Measurements from ENCODE around the gene PDE4A.

PDE4A gene

GRCh38 chr19:10510301-10510802 lies 90.0 kb downstream of the PDE4A start:
- peak in 1 of 2 experiments; percentile 58 for DNase-seq (ENCODE audit: low read depth in 2 of 2)

- DNase-seq (ENCODE audit: low read depth in 2 of 2) = no peak
Observed at GRCh38 chr19:10513223-10513622, 92.9 kb downstream of the PDE4A start.

GRCh38 chr19:10514211-10515145 lies 94.1 kb downstream of the PDE4A start:
- no peak for DNase-seq (ENCODE audit: low read depth in 2 of 2)

GRCh38 chr19:10516064-10516385 lies 95.7 kb downstream of the PDE4A start:
- no peak for DNase-seq (ENCODE audit: low read depth in 2 of 2)

- DNase-seq (ENCODE audit: low read depth in 2 of 2) = no peak
Observed at GRCh38 chr19:10516671-10517286, 96.4 kb downstream of the PDE4A start.

- DNase-seq (ENCODE audit: low read depth in 2 of 2) = no peak
Observed at GRCh38 chr19:10517361-10517759, 97.0 kb downstream of the PDE4A start, which contains the start of gene S1PR5. TSS of gene S1PR5 (minus strand) at chr19:10517447. CDS start at chr19:10515011, 2,436 bp downstream.

- DNase-seq (ENCODE audit: low read depth in 2 of 2) = no peak
Observed at GRCh38 chr19:10517760-10518443, 97.6 kb downstream of the PDE4A start.

- no peak for DNase-seq (ENCODE audit: low read depth in 2 of 2)
Observed at GRCh38 chr19:10518444-10519361, 98.4 kb downstream of the PDE4A start.

All from stimulated activated CD4-positive, alpha-beta T cell treated with anti-CD3 and anti-CD28 coated beads, Interleukin-12 subunit alpha, Interleukin-12 subunit beta, amount 100 ng/mL, for 24 hours (primary cell).